ENCODE results near the gene ESD. TPM values are rescaled to one million over a fixed set of nuclear protein-coding genes. Genes with fewer than 3 reads are reported as not detected.
A peak's percentile ranks its signal among the peaks of the same experiment; 100 is the strongest.
"Not testable (repeated sequence)": the region's sequence is repeated elsewhere in the genome, so short reads cannot be mapped to it uniquely, and the experiment has no call there.

Gene ESD
- total RNA-seq, 3 donors from 2014 or later: 75.3 to 82.7 (median 78.5) TPM

- ATAC-seq; H3K36me3 Mint-ChIP-seq (ENCODE audit: insufficient read depth); H3K4me1 Mint-ChIP-seq (ENCODE audit: low read depth); DNase-seq; H3K4me3 Mint-ChIP-seq; H3K9me3 Mint-ChIP-seq; H3K27me3 Mint-ChIP-seq (ENCODE audit: low read depth): not testable (repeated sequence)
Measured at GRCh38 chr13:46804921-46805320, 8.0 kb upstream of the ESD start.

GRCh38 chr13:46804391-46804815, 7.4 kb upstream of the ESD start:
- peaks cover 7% of the 10 kb centered on the region for H3K27me3 Mint-ChIP-seq (ENCODE audit: low read depth)
- no peak overlapping the region for H3K4me3 Mint-ChIP-seq
- peak in 1 of 2 donors; percentile 28 for ATAC-seq
- no peaks in the 10 kb centered on the region for H3K9me3 Mint-ChIP-seq
- H3K4me1 Mint-ChIP-seq (ENCODE audit: low read depth): no peaks in the 10 kb centered on the region
- no peak for DNase-seq
- no peaks in the 10 kb centered on the region for H3K36me3 Mint-ChIP-seq (ENCODE audit: insufficient read depth)

GRCh38 chr13:46803586-46803985, 6.6 kb upstream of the ESD start:
- peaks cover 7% of the 10 kb centered on the region for H3K27me3 Mint-ChIP-seq (ENCODE audit: low read depth)
- no peak for ATAC-seq
- no peak overlapping the region for H3K4me3 Mint-ChIP-seq
- no peaks in the 10 kb centered on the region for H3K4me1 Mint-ChIP-seq (ENCODE audit: low read depth)
- no peak for DNase-seq
- no peaks in the 10 kb centered on the region for H3K36me3 Mint-ChIP-seq (ENCODE audit: insufficient read depth)
- H3K9me3 Mint-ChIP-seq: no peaks in the 10 kb centered on the region

GRCh38 chr13:46801858-46802257, 4.9 kb upstream of the ESD start:
- Mint-ChIP-seq H3K36me3 (ENCODE audit: insufficient read depth) (no peaks in the 10 kb centered on the region), H3K4me3 (no peak overlapping the region), H3K27me3 (ENCODE audit: low read depth) (peaks cover 2% of the 10 kb centered on the region), H3K4me1 (ENCODE audit: low read depth) (peaks cover 10% of the 10 kb centered on the region), H3K9me3 (no peaks in the 10 kb centered on the region)
- DNase-seq: no peak
- no peak for ATAC-seq

- ATAC-seq: no peak
- H3K4me1 Mint-ChIP-seq (ENCODE audit: low read depth): peaks cover 31% of the 10 kb centered on the region
- H3K36me3 Mint-ChIP-seq (ENCODE audit: insufficient read depth): peaks cover 7% of the 10 kb centered on the region
- no peaks in the 10 kb centered on the region for H3K9me3 Mint-ChIP-seq
- no peak for DNase-seq
- H3K27me3 Mint-ChIP-seq (ENCODE audit: low read depth): peaks cover 2% of the 10 kb centered on the region
- H3K4me3 Mint-ChIP-seq: no peak overlapping the region
Measured at GRCh38 chr13:46799139-46799538, 2.2 kb upstream of the ESD start.

GRCh38 chr13:46797501-46798237, 708 bp upstream of the ESD start:
- H3K36me3 Mint-ChIP-seq (ENCODE audit: insufficient read depth): peaks cover 12% of the 10 kb centered on the region

GRCh38 chr13:46796129-46796514, 839 bp downstream of the ESD start:
- ATAC-seq: no peak
- peaks cover 12% of the 10 kb centered on the region for H3K36me3 Mint-ChIP-seq (ENCODE audit: insufficient read depth)
- H3K4me3 Mint-ChIP-seq: peak overlapping the region; percentile 93
- no peak for DNase-seq
- no peaks in the 10 kb centered on the region for H3K27me3 Mint-ChIP-seq (ENCODE audit: low read depth)
- H3K9me3 Mint-ChIP-seq: no peaks in the 10 kb centered on the region
- peaks cover 42% of the 10 kb centered on the region for H3K4me1 Mint-ChIP-seq (ENCODE audit: low read depth)

More at GRCh38 chr13:46797501-46798237, 708 bp upstream of the ESD start:
- ATAC-seq (no peak), DNase-seq (no peak)
- Mint-ChIP-seq H3K27me3 (ENCODE audit: low read depth) (no peaks in the 10 kb centered on the region), H3K4me3 (peak overlapping the region; percentile 93), H3K4me1 (ENCODE audit: low read depth) (peaks cover 41% of the 10 kb centered on the region), H3K9me3 (no peaks in the 10 kb centered on the region)

DNA sequence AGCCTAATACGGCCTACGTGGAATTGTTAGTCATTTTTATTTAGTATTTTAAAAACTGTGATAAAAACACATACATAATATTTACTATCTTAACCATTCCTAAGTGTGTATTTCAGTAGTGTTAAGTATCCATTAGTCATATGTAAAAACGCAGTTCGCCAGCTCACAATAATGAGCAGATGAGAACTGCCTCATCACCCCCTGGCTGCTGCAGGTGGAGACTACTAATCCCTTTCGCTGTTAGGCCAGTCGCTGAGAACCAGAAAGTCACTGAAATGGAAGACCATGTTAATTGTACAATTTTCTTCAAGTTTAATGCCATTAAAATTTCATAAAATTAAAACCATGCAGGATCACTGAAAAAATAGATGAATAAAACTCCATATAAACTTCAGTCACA, 1.6 kb downstream of the ESD start:
- DNase-seq (no peak), ATAC-seq (no peak)
- H3K9me3 Mint-ChIP-seq: no peaks in the 10 kb centered on the region
- H3K27me3 Mint-ChIP-seq (ENCODE audit: low read depth): no peaks in the 10 kb centered on the region
- H3K4me3 Mint-ChIP-seq: peak overlapping the region; percentile 93
- peaks cover 42% of the 10 kb centered on the region for H3K4me1 Mint-ChIP-seq (ENCODE audit: low read depth)
- peaks cover 19% of the 10 kb centered on the region for H3K36me3 Mint-ChIP-seq (ENCODE audit: insufficient read depth)

- H3K4me3 Mint-ChIP-seq: no peak overlapping the region
- no peak for ATAC-seq
- H3K36me3 Mint-ChIP-seq (ENCODE audit: insufficient read depth): peaks cover 44% of the 10 kb centered on the region
- no peak for DNase-seq
- no peaks in the 10 kb centered on the region for H3K27me3 Mint-ChIP-seq (ENCODE audit: low read depth)
- no peaks in the 10 kb centered on the region for H3K9me3 Mint-ChIP-seq
- H3K4me1 Mint-ChIP-seq (ENCODE audit: low read depth): peaks cover 3% of the 10 kb centered on the region
Measured at GRCh38 chr13:46783504-46783903, 13.5 kb downstream of the ESD start.

GRCh38 chr13:46782691-46783090, 14.3 kb downstream of the ESD start:
- H3K9me3 Mint-ChIP-seq: no peaks in the 10 kb centered on the region
- no peak overlapping the region for H3K4me3 Mint-ChIP-seq
- H3K4me1 Mint-ChIP-seq (ENCODE audit: low read depth): no peaks in the 10 kb centered on the region
- ATAC-seq (no peak), DNase-seq (no peak)
- no peaks in the 10 kb centered on the region for H3K27me3 Mint-ChIP-seq (ENCODE audit: low read depth)
- peaks cover 46% of the 10 kb centered on the region for H3K36me3 Mint-ChIP-seq (ENCODE audit: insufficient read depth)

GRCh38 chr13:46782066-46782465, 14.9 kb downstream of the ESD start:
- Mint-ChIP-seq H3K36me3 (ENCODE audit: insufficient read depth) (peaks cover 44% of the 10 kb centered on the region), H3K9me3 (no peaks in the 10 kb centered on the region), H3K4me3 (no peak overlapping the region), H3K4me1 (ENCODE audit: low read depth) (no peaks in the 10 kb centered on the region), H3K27me3 (ENCODE audit: low read depth) (no peaks in the 10 kb centered on the region)
- no peak for DNase-seq
- ATAC-seq: no peak

- Mint-ChIP-seq H3K27me3 (ENCODE audit: low read depth) (no peaks in the 10 kb centered on the region), H3K9me3 (no peaks in the 10 kb centered on the region), H3K4me3 (no peak overlapping the region), H3K4me1 (ENCODE audit: low read depth) (no peaks in the 10 kb centered on the region), H3K36me3 (ENCODE audit: insufficient read depth) (peaks cover 54% of the 10 kb centered on the region)
- ATAC-seq (no peak), DNase-seq (no peak)
Measured at GRCh38 chr13:46778890-46779289, 18.1 kb downstream of the ESD start.

DNA sequence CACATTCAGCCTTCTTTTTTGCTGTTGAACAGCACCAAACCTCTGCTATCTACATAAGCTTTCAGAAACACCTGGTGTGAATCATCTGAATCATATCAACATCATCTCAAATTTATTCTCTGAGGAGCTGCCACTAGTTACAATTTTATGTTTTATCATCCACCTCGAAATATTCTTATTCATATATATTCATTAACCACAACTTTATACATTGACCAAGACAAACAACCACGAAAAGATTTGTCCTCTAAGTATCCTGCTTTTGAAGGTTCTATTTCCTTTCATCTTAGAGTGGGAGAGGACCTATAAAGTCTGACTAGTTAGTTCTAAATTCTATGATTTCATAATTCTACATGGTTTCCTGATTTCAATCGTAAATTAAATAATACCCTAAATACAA, 18.9 kb downstream of the ESD start:
- Mint-ChIP-seq H3K9me3 (no peaks in the 10 kb centered on the region), H3K4me3 (no peak overlapping the region), H3K36me3 (ENCODE audit: insufficient read depth) (peaks cover 60% of the 10 kb centered on the region), H3K4me1 (ENCODE audit: low read depth) (no peaks in the 10 kb centered on the region), H3K27me3 (ENCODE audit: low read depth) (no peaks in the 10 kb centered on the region)
- ATAC-seq (no peak), DNase-seq (no peak)

GRCh38 chr13:46775385-46776107, 21.4 kb downstream of the ESD start:
- Mint-ChIP-seq H3K36me3 (ENCODE audit: insufficient read depth) (peaks cover 62% of the 10 kb centered on the region), H3K4me3 (no peak overlapping the region)
- ATAC-seq: no peak

GRCh38 chr13:46773541-46773940, 23.4 kb downstream of the ESD start:
- Mint-ChIP-seq H3K4me1 (ENCODE audit: low read depth) (no peaks in the 10 kb centered on the region), H3K36me3 (ENCODE audit: insufficient read depth) (peaks cover 68% of the 10 kb centered on the region), H3K27me3 (ENCODE audit: low read depth) (no peaks in the 10 kb centered on the region), H3K4me3 (no peak overlapping the region), H3K9me3 (no peaks in the 10 kb centered on the region)
- DNase-seq: no peak
- no peak for ATAC-seq

More at GRCh38 chr13:46775385-46776107, 21.4 kb downstream of the ESD start:
- Mint-ChIP-seq H3K27me3 (ENCODE audit: low read depth) (no peaks in the 10 kb centered on the region), H3K9me3 (no peaks in the 10 kb centered on the region), H3K4me1 (ENCODE audit: low read depth) (no peaks in the 10 kb centered on the region)
- DNase-seq: no peak
